Forelimb muscle (tissue), 1 donor: ENCODE results near the gene CAMK4. TPM values are rescaled to one million over a fixed set of nuclear protein-coding genes. Genes with fewer than 3 reads are reported as not detected.

Experiments used
- DNase-seq: peaks from one replicate; pipeline ENCODE4 v3.0.0-alpha.2; 2013; ENCODE audit warnings: low read depth
- polyA plus RNA-seq: library from polyadenylated mRNA; unstranded; fragments of 120-200 nt; gene quantifications from one replicate; pipeline ENCODE4 v1.2.1, GENCODE V29; 2013; ENCODE audit not compliant: insufficient read length

CAMK4 gene
- polyA plus RNA-seq, 1 donor = 4.7 TPM

GRCh38 chr5:111229221-111229835 is 5.1 kb downstream of the CAMK4 start:
- DNase-seq = no peak

GRCh38 chr5:111229871-111230810 is 6.0 kb downstream of the CAMK4 start:
- no peak for DNase-seq

- no peak for DNase-seq
These were observed 6.9 kb downstream of the CAMK4 start for GRCh38 chr5:111231119-111231518.

GRCh38 chr5:111232311-111233051 is 8.3 kb downstream of the CAMK4 start:
- no peak for DNase-seq

- DNase-seq = no peak
These were observed 8.8 kb downstream of the CAMK4 start for GRCh38 chr5:111233052-111233374.

- no peak for DNase-seq
These were observed 9.9 kb downstream of the CAMK4 start for GRCh38 chr5:111234125-111234524.

GRCh38 chr5:111235635-111236034 is 11.5 kb downstream of the CAMK4 start:
- DNase-seq = no peak

GRCh38 chr5:111236348-111236747 is 12.2 kb downstream of the CAMK4 start:
- DNase-seq = no peak

GRCh38 chr5:111236995-111237394 is 12.8 kb downstream of the CAMK4 start:
- DNase-seq = no peak

GRCh38 chr5:111237470-111237869 is 13.3 kb downstream of the CAMK4 start:
- DNase-seq = no peak

- DNase-seq = no peak
These were observed 14.4 kb downstream of the CAMK4 start for GRCh38 chr5:111238431-111239225.

GRCh38 chr5:111241696-111242095 is 17.5 kb downstream of the CAMK4 start:
- DNase-seq = no peak

- DNase-seq = no peak
These were observed 18.4 kb downstream of the CAMK4 start for GRCh38 chr5:111242606-111243005.

GRCh38 chr5:111243318-111243717 is 19.1 kb downstream of the CAMK4 start:
- DNase-seq = no peak

- no peak for DNase-seq
These were observed 21.5 kb downstream of the CAMK4 start for GRCh38 chr5:111245654-111246053.

GRCh38 chr5:111246459-111246858 is 22.3 kb downstream of the CAMK4 start:
- DNase-seq = no peak

GRCh38 chr5:111248571-111248970 is 24.4 kb downstream of the CAMK4 start:
- no peak for DNase-seq

- no peak for DNase-seq
These were observed 27.7 kb downstream of the CAMK4 start for GRCh38 chr5:111251921-111252320.

GRCh38 chr5:111252799-111253545 is 28.8 kb downstream of the CAMK4 start:
- DNase-seq = no peak

GRCh38 chr5:111254613-111255012 is 30.4 kb downstream of the CAMK4 start:
- DNase-seq = no peak

- no peak for DNase-seq
These were observed 31.0 kb downstream of the CAMK4 start for GRCh38 chr5:111255169-111255568.
